ENCODE results near the gene ENDOG. TPM values are rescaled to one million over a fixed set of nuclear protein-coding genes. Genes with fewer than 3 reads are reported as not detected.
"Not testable (repeated sequence)": the region's sequence is repeated elsewhere in the genome, so short reads cannot be mapped to it uniquely, and the experiment has no call there.

The ENDOG gene
- total RNA-seq, 2 experiments from 2014 or later = 23.9 to 24.7 TPM

GRCh38 chr9:128851779-128852600 lies 33.7 kb downstream of the ENDOG start:
- not testable (repeated sequence) for H3K9me3 Mint-ChIP-seq (ENCODE audit: insufficient read depth)

DNA sequence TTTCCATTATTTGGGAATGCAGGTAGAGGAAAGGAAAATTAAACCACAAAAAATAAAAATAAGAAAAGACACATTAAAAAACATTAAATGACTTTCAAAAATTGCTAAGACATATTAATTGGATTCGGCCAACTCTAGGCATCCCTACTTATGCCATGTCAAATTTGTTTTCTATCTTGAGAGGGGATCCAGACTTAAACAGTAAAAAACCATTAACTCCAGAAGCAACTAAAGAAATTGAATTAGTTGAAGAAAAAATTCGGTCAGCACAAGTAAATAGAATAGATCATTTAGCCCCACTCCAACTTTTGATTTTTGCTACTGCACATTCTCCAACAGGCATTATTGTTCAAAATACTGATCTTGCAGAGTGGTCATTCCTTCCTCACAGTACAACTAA lies 34.3 kb downstream of the ENDOG start:
- CTCF ChIA-PET = interaction anchor here (0.7 to 3.0 kb wide), 7 partner anchors 10 to 490 kb away, joined by 3 to 32 read pairs (median 5); no protein-coding TSS in a partner anchor
- H3K27ac Mint-ChIP-seq; DNase-seq; H3K4me3 Mint-ChIP-seq; ATAC-seq; H3K27me3 Mint-ChIP-seq (ENCODE audit: low read depth); H3K9me3 Mint-ChIP-seq (ENCODE audit: insufficient read depth); H3K4me1 Mint-ChIP-seq (ENCODE audit: low read depth): not testable (repeated sequence)
- POLR2A ChIA-PET = interaction anchor here (1.2 kb wide), 1 partner anchor 73 kb away, joined by 3 read pairs; no protein-coding TSS in a partner anchor
- peaks cover 15% of the 10 kb centered on the region for H3K36me3 Mint-ChIP-seq (ENCODE audit: low read depth)

More at GRCh38 chr9:128851779-128852600, 33.7 kb downstream of the ENDOG start:
- H3K4me1 Mint-ChIP-seq (ENCODE audit: low read depth); H3K4me3 Mint-ChIP-seq; H3K27ac Mint-ChIP-seq; H3K27me3 Mint-ChIP-seq (ENCODE audit: low read depth); ATAC-seq: not testable (repeated sequence)
- ChIA-PET CTCF (interaction anchor here (0.7 to 3.0 kb wide), 7 partner anchors 11 to 489 kb away, joined by 3 to 32 read pairs (median 5); no protein-coding TSS in a partner anchor), POLR2A (interaction anchor here (1.2 kb wide), 1 partner anchor 74 kb away, joined by 3 read pairs; no protein-coding TSS in a partner anchor)
- DNase-seq = peak; percentile 53
- peaks cover 15% of the 10 kb centered on the region for H3K36me3 Mint-ChIP-seq (ENCODE audit: low read depth)

DNA sequence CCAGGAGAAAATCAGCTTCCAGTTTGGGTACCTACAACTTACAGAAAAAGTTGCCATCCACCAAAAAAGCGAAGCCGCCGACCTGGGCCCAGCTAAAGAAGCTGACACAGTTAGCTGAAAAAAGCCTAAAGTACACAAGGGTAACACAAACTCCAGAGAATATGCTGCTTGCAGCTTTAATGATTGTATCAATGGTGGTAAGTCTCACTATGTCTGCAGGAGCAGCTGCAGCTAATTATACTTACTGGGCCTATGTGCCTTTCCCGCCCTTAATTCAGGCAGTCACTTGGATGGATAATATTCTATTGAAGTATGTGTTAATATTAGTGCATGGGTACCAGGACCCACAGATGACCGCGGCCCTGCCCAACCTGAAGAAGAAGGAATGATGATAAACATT lies 36.2 kb downstream of the ENDOG start:
- H3K27ac Mint-ChIP-seq; DNase-seq; H3K27me3 Mint-ChIP-seq (ENCODE audit: low read depth); H3K9me3 Mint-ChIP-seq (ENCODE audit: insufficient read depth); ATAC-seq; H3K4me3 Mint-ChIP-seq; POLR2A ChIA-PET; H3K4me1 Mint-ChIP-seq (ENCODE audit: low read depth): not testable (repeated sequence)
- CTCF ChIA-PET = interaction anchor here (3.0 kb wide), 2 partner anchors 8 to 74 kb away, joined by 16 to 32 read pairs; no protein-coding TSS in a partner anchor
- H3K36me3 Mint-ChIP-seq (ENCODE audit: low read depth) = peaks cover 15% of the 10 kb centered on the region

- H3K4me1 Mint-ChIP-seq (ENCODE audit: low read depth); H3K27ac Mint-ChIP-seq; H3K9me3 Mint-ChIP-seq (ENCODE audit: insufficient read depth); H3K4me3 Mint-ChIP-seq; POLR2A ChIA-PET; DNase-seq; H3K27me3 Mint-ChIP-seq (ENCODE audit: low read depth); H3K36me3 Mint-ChIP-seq (ENCODE audit: low read depth); ATAC-seq: not testable (repeated sequence)
- CTCF ChIA-PET = interaction anchor here (10.6 kb wide), 1 partner anchor 68 kb away, joined by 160 read pairs; no protein-coding TSS in a partner anchor
Measured at GRCh38 chr9:128858476-128858875, 40.2 kb downstream of the ENDOG start.

- no peak for DNase-seq
- ATAC-seq = no peak
- POLR2A ChIA-PET = interaction anchor here (1.0 kb wide), 1 partner anchor 212 kb away, joined by 3 read pairs; no protein-coding TSS in a partner anchor
- H3K4me1 Mint-ChIP-seq (ENCODE audit: low read depth) = peaks cover 11% of the 10 kb centered on the region
- no peak overlapping the region for H3K27ac Mint-ChIP-seq
- no peaks in the 10 kb centered on the region for H3K9me3 Mint-ChIP-seq (ENCODE audit: insufficient read depth)
- CTCF ChIA-PET = interaction anchor here (0.5 to 10.6 kb wide), 4 partner anchors 8 to 562 kb away, joined by 3 to 160 read pairs (median 12); partner anchors contain the start of genes KYAT1 and LRRC8A
- H3K36me3 Mint-ChIP-seq (ENCODE audit: low read depth) = no peaks in the 10 kb centered on the region
- H3K27me3 Mint-ChIP-seq (ENCODE audit: low read depth) = no peaks in the 10 kb centered on the region
- no peak overlapping the region for H3K4me3 Mint-ChIP-seq
Measured at GRCh38 chr9:128860937-128861336, 42.6 kb downstream of the ENDOG start.

DNA sequence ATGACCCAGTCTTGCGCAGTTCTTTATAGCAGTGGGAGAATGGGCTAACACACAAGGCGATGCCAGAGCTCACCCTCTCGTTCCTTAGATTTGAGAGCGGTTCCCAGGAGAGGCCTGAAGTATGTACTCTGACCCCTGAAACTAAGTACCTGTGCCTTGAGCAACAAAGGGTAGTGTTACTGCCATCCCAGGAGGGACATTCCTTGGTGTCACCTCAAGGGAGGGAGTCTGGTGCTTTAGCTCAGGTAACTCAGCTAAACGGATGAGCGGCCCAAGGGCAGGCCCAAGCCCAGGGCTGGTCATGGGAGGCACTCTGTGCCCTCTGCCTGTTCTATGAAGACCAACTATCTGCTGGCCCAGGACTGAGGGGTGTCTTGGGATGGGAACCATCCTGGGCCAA lies 43.2 kb downstream of the ENDOG start:
- H3K9me3 Mint-ChIP-seq (ENCODE audit: insufficient read depth) = no peaks in the 10 kb centered on the region
- DNase-seq (no peak), ATAC-seq (no peak)
- no peak overlapping the region for H3K4me3 Mint-ChIP-seq
- POLR2A ChIA-PET = interaction anchor here (1.0 kb wide), 1 partner anchor 213 kb away, joined by 3 read pairs; no protein-coding TSS in a partner anchor
- H3K27ac Mint-ChIP-seq = no peak overlapping the region
- no peaks in the 10 kb centered on the region for H3K27me3 Mint-ChIP-seq (ENCODE audit: low read depth)
- CTCF ChIA-PET = interaction anchor here (0.5 to 10.6 kb wide), 4 partner anchors 8 to 562 kb away, joined by 3 to 160 read pairs (median 12); partner anchors contain the start of genes KYAT1 and LRRC8A
- H3K4me1 Mint-ChIP-seq (ENCODE audit: low read depth) = peaks cover 11% of the 10 kb centered on the region
- no peaks in the 10 kb centered on the region for H3K36me3 Mint-ChIP-seq (ENCODE audit: low read depth)

DNA sequence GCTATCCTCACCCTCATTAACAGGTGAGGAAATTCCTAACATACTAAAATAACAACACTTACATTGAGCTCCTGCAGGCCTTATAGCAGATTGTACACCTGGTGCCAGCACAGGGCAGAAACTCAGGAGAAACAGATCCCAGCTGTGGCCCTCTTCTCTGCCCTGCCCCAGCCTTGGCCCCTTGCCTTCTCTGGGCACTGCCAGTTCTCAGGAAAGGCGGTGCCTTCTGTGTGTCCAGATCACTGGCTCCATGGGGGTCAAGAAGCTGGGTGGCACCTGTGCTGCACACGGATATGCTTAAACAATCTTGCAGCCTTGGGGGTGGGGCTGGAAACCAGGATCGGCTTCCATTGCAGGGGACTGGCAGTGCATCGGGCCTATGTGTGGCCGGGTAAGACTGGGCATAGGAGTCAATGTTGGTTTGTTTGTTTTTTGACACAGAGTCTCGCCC lies 44.1 kb downstream of the ENDOG start:
- H3K27me3 Mint-ChIP-seq (ENCODE audit: low read depth) = no peaks in the 10 kb centered on the region
- DNase-seq (no peak), ATAC-seq (no peak)
- H3K36me3 Mint-ChIP-seq (ENCODE audit: low read depth) = no peaks in the 10 kb centered on the region
- CTCF ChIA-PET = interaction anchor here (0.8 to 10.6 kb wide), 5 partner anchors 9 to 174 kb away, joined by 3 to 160 read pairs (median 7); partner anchors contain the start of genes KYAT1, LRRC8A and MIGA2
- no peak overlapping the region for H3K27ac Mint-ChIP-seq
- POLR2A ChIA-PET = interaction anchor here (0.9 kb wide), 1 partner anchor 585 kb away, joined by 4 read pairs; no protein-coding TSS in a partner anchor
- no peak overlapping the region for H3K4me3 Mint-ChIP-seq
- no peaks in the 10 kb centered on the region for H3K9me3 Mint-ChIP-seq (ENCODE audit: insufficient read depth)
- H3K4me1 Mint-ChIP-seq (ENCODE audit: low read depth) = peaks cover 11% of the 10 kb centered on the region

- H3K4me1 Mint-ChIP-seq (ENCODE audit: low read depth) = peaks cover 11% of the 10 kb centered on the region
- no peak overlapping the region for H3K27ac Mint-ChIP-seq
- no peaks in the 10 kb centered on the region for H3K27me3 Mint-ChIP-seq (ENCODE audit: low read depth)
- DNase-seq = peak; percentile 91
- POLR2A ChIA-PET = interaction anchor here (0.7 kb wide), 1 partner anchor 64 kb away, joined by 3 read pairs; no protein-coding TSS in a partner anchor
- CTCF ChIA-PET = interaction anchor here (0.6 to 10.6 kb wide), 8 partner anchors 11 to 173 kb away, joined by 3 to 160 read pairs (median 6); partner anchors contain the start of gene MIGA2
- H3K36me3 Mint-ChIP-seq (ENCODE audit: low read depth) = no peaks in the 10 kb centered on the region
- peak; percentile 98 for ATAC-seq
- H3K4me3 Mint-ChIP-seq = no peak overlapping the region
- no peaks in the 10 kb centered on the region for H3K9me3 Mint-ChIP-seq (ENCODE audit: insufficient read depth)
Measured at GRCh38 chr9:128863647-128864046, 45.3 kb downstream of the ENDOG start.

GRCh38 chr9:128870128-128870940 lies 52.0 kb downstream of the ENDOG start:
- no peak for DNase-seq
- H3K9me3 Mint-ChIP-seq (ENCODE audit: insufficient read depth) = no peaks in the 10 kb centered on the region
- ATAC-seq = no peak
- peaks cover 6% of the 10 kb centered on the region for H3K36me3 Mint-ChIP-seq (ENCODE audit: low read depth)
- no peak overlapping the region for H3K27ac Mint-ChIP-seq
- no peaks in the 10 kb centered on the region for H3K27me3 Mint-ChIP-seq (ENCODE audit: low read depth)
- CTCF ChIA-PET = interaction anchor here (1.3 to 2.9 kb wide), 4 partner anchors 10 to 232 kb away, joined by 3 to 17 read pairs (median 4); no protein-coding TSS in a partner anchor
- no peak overlapping the region for H3K4me3 Mint-ChIP-seq
- POLR2A ChIA-PET = no interaction called here
- H3K4me1 Mint-ChIP-seq (ENCODE audit: low read depth) = peaks cover 6% of the 10 kb centered on the region

DNA sequence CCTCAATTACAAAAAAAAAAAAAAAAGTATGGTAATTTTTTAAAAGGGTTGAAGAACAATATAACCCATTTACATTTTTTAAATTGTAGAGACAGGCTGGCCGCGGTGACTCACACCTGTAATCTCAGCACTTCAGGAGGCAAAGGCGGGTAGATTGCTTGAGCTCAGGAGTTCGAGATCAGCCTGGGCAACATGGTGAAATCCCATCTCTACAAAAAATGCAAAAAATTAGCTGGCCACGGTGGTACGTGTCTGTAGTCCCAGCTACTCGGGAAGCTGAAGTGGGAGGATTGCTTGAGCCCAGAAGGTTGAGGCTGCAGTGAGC lies 52.6 kb downstream of the ENDOG start:
- POLR2A ChIA-PET; H3K4me1 Mint-ChIP-seq (ENCODE audit: low read depth); DNase-seq; ATAC-seq; H3K9me3 Mint-ChIP-seq (ENCODE audit: insufficient read depth); H3K27me3 Mint-ChIP-seq (ENCODE audit: low read depth); H3K27ac Mint-ChIP-seq; H3K4me3 Mint-ChIP-seq; H3K36me3 Mint-ChIP-seq (ENCODE audit: low read depth): not testable (repeated sequence)
- CTCF ChIA-PET = interaction anchor here (1.3 to 2.9 kb wide), 4 partner anchors 10 to 232 kb away, joined by 3 to 17 read pairs (median 4); no protein-coding TSS in a partner anchor
